ELR (cell line): ENCODE measurements around the gene PCDH9.

Experiments
- DNase-seq: peaks from one replicate; pipeline ENCODE4 v3.0.0-alpha.2; 2015; ENCODE audit warnings: low read depth

PCDH9 gene

DNA sequence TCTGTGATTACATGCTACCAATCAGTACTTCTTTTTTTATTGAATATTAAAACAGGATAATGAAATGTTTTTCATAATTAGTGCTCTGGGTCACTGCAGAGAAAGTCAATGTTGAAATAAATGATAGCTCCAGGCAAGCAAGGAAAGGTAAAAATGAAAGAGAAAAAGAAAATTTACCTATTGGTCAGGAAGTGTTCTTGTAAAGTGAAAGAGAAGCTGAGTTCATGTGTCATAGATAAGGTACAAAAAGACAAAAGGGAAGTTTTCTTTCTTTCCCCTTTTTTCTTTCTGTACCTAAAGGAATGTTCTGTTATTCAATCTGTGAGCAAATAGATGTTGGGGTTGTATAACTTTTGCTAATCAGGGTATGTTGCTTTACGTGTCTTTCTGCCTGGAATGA lies 197.0 kb downstream of the PCDH9 start:
- DNase-seq: no peak

- peak; percentile 75 for DNase-seq
These were observed 206.8 kb downstream of the PCDH9 start for GRCh38 chr13:67023130-67023876.

DNA sequence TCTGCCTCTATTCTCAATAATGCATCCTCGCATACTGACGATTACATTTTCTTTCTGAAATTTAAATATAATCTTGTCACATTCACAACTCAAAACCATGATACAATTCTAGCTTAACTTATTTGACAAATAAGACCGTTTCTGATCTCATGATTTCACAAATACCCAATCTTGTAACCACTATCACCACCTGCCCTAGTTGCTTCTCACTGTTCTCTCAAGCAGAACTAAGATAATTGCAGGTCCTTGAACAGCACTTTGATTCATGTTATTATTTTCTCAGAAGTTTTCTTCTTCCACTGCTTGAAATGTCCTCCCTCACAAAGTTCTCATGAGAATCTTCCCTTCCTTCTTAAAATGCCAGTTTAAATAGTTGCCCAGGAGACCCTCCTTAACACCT lies 211.4 kb downstream of the PCDH9 start:
- no peak for DNase-seq

DNA sequence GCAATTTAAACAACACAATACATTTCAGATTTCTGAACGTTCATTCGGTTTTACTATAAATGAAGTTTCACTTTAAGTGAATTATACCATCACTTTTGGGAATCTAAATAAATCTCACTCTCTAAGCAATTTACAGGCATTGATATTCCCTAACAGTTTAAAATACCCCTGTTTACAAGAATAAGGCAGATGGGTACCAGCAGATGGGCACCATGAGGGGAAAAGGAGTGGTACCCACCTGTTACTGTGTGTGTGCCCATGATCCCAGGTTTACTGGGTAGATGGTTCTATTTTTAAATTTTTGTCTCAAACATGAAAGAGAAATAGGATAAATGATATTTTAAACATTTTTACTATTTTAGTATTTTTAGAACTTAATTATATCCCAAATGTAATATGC lies 212.9 kb downstream of the PCDH9 start:
- DNase-seq: no peak

- no peak for DNase-seq
These were observed 214.0 kb downstream of the PCDH9 start for GRCh38 chr13:67015976-67016600.

- DNase-seq: no peak
These were observed 215.7 kb downstream of the PCDH9 start for GRCh38 chr13:67014399-67014798.

DNA sequence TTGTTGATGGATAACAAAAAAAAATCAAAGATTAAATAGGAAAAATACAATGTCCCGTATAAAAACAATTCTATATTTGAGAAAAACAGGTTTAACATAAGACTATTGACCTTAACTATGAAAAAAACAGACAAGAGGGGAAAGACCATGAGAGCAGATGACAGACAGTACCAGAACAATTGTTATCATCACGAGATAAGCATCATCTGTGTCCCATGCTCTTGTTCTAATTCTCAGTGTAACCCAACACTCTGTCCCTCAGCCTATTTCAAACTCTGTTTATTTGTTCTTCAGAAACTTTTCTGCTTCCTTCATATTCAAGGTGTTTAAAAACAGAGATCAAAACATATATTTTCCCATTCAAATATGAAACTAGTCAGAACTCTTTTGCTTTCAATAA lies 216.4 kb downstream of the PCDH9 start:
- DNase-seq: no peak

DNA sequence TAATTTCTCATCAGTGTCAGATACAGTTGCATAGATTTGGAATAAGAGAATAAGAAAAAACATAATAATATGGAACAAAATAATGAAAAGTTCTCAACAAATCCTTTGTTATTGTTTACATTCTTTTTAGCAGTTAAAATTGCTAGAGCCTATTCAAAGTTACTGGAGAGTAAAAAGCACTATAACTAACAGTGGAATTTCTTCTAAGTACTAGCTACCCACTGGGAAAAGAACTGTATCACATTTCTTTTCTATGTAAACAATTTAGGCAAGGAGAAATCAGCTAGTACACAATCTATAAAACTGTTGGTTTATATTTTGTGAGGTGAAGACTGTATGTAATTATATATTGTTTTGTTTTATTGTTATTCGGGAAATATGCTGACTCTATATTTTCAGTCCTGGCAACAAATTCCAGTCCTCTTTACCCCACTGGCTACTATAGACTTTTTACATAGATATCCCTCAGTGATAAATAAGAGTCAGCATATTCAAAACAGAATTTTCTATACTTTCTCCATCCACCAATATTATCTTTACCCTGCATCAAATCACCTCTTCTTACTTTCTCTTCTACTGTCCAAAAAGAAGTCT lies 222.0 kb downstream of the PCDH9 start:
- DNase-seq: no peak

GRCh38 chr13:67004511-67004910 lies 225.6 kb downstream of the PCDH9 start:
- DNase-seq: no peak

DNA sequence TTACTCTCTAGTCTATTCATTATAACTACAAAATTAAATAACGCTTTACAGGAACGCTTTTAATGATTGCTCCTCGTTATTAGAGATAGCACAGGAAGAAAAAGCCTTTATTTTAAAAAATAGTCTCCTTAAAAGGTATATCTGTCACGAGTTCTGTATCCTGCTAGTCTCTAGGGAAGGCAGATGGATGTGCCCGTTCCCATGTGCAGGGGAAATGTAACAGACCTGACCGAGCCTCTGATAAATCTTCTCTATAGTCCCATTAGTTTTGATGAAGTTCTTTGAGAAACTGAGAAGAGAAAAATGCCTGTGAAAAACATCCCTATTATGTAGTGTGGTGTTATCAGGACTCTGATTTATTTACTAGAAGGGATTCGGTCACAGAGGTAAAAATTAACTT lies 226.4 kb downstream of the PCDH9 start:
- DNase-seq: no peak

GRCh38 chr13:67001363-67001762 lies 228.8 kb downstream of the PCDH9 start:
- DNase-seq: no peak

DNA sequence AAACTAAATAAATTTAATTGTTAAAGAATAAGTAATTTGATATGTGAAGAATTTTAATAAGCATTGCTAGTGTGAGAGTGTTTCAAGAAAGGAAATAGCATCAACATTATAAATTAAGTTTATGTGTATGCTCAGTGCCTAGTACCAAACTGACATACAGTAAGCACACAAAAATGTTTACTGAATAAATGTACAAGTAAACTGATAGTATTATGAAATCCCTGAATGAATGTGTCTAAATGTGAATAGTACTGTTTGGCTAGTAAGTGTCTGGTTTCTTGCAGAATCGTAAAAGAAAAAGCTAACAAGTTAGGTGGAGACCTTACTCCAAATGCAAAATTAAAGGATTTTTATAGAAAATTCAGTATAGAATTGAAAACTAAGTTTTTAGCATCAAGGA lies 233.6 kb downstream of the PCDH9 start:
- no peak for DNase-seq

DNA sequence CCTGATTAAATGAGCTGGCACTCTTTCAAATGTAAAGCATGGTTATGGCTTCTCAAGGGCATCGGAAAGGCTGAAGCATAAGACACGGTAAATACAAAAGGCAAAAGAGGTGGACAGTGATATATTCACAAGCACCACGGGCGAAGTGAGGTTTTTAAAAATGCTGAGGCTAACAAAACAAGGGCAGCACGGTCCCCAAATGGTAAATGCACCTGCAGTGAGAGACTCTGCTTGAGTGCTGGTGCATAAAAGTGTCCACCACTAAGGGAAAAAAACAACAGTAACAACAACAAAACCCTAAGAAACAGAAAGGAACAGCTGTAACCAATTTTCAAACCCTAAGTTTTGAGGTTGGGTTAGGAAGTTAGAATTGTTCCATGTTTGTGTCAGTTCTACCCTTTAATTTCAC lies 234.9 kb downstream of the PCDH9 start:
- DNase-seq: no peak

GRCh38 chr13:66994517-66995202 lies 235.5 kb downstream of the PCDH9 start:
- DNase-seq: no peak

- DNase-seq: no peak
These were observed 236.0 kb downstream of the PCDH9 start for GRCh38 chr13:66994097-66994496.

DNA sequence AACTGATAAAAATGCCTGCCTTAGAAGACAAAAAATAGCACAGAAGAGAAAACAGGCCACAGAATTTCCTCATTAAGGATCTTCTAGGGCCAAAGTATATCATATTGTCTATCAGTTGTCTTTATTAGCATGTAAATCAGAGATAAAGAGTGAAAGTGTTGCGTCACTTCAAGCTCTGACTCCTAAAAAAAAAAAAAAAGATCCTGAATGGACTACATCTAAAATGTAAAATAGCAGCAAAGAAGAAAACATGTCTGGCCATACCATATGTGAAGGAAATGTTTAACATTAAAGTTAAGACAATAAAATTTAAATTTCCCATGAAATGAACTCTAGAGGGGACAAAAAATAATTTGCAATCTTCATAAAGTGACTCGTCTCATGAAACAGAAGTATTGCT lies 237.4 kb downstream of the PCDH9 start:
- DNase-seq: no peak

GRCh38 chr13:66992183-66992582 lies 238.0 kb downstream of the PCDH9 start:
- DNase-seq: no peak

- no peak for DNase-seq
These were observed 245.9 kb downstream of the PCDH9 start for GRCh38 chr13:66984241-66984640.

GRCh38 chr13:66981912-66982311 lies 248.2 kb downstream of the PCDH9 start:
- no peak for DNase-seq

DNA sequence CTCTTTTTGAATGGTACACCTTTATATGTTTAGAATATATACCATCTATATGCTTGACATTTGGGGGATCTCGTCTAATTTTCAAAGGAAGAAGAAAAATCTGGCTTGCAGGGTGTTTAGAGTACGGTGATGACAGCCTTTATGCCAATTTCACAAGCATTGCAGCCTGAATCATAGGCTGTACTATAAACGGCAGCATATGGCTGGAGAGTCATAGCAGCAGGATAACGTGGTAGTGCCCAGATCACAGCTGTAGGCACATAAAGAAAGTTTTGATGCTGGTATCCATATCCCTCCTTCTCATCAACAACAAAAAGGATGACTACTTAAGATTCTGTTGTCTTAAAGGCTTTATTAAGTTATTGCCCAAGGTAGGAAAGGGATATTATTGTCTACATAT lies 253.0 kb downstream of the PCDH9 start:
- peak; percentile 38 for DNase-seq

GRCh38 chr13:66974889-66975288 lies 255.2 kb downstream of the PCDH9 start:
- DNase-seq: no peak

DNA sequence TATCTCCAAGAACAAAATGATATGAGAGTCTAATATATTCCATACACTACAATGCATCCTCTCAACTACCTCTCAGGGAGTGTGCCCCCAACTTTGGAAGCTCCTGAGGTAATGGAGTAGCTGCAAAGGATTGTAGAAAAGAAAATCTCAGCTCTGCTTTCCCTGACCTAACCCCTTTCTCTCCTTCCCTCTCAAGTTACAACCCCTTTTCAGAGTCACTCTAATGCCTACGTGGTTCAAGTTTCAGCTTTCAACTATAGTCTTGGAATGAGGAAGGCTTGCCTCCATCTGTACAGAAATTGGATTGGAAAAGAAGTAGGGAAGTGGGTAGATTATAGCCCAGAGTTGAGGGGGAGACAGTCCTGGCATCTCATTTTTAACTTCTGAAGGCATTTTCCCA lies 256.0 kb downstream of the PCDH9 start:
- no peak for DNase-seq

- no peak for DNase-seq
These were observed 257.5 kb downstream of the PCDH9 start for GRCh38 chr13:66972659-66973058.
